ENCODE data around the gene PLEKHA4.
A peak's percentile ranks its signal among the peaks of the same experiment; 100 is the strongest.

Gene PLEKHA4

GRCh38 chr19:48804496-48804895 is 63.9 kb downstream of the PLEKHA4 start:
- Histone ChIP-seq H3K27ac (no peak overlapping the region), H3K4me3 (no peak overlapping the region)
- no peak for TF ChIP-seq CTCF (IDR thresholded peaks at IDR 0.05)
- no peak for DNase-seq (ENCODE audit: low spot score)

- DNase-seq (ENCODE audit: low spot score) = no peak
These were observed 65.8 kb downstream of the PLEKHA4 start for GRCh38 chr19:48802623-48803022.

GRCh38 chr19:48799358-48800300 is 68.8 kb downstream of the PLEKHA4 start:
- no peak for DNase-seq (ENCODE audit: low spot score)
- Histone ChIP-seq H3K4me3 (no peak overlapping the region), H3K27ac (no peak overlapping the region)
- no peak for TF ChIP-seq CTCF (IDR thresholded peaks at IDR 0.05)

More at GRCh38 chr19:48802623-48803022, 65.8 kb downstream of the PLEKHA4 start:
- no peak overlapping the region for H3K27ac ChIP-seq
- no peak for TF ChIP-seq CTCF (IDR thresholded peaks at IDR 0.05)
- no peak overlapping the region for H3K4me3 ChIP-seq

GRCh38 chr19:48798937-48799336 is 69.5 kb downstream of the PLEKHA4 start:
- TF ChIP-seq CTCF (IDR thresholded peaks at IDR 0.05) = no peak
- no peak overlapping the region for H3K4me3 ChIP-seq
- H3K27ac ChIP-seq = no peak overlapping the region
- no peak for DNase-seq (ENCODE audit: low spot score)

- Histone ChIP-seq H3K27ac (no peak overlapping the region), H3K4me3 (no peak overlapping the region)
- TF ChIP-seq CTCF (IDR thresholded peaks at IDR 0.05) = no peak
- no peak for DNase-seq (ENCODE audit: low spot score)
These were observed 71.3 kb downstream of the PLEKHA4 start for GRCh38 chr19:48797103-48797502.

- Histone ChIP-seq H3K4me3 (no peak overlapping the region), H3K27ac (peak overlapping the region; percentile 84 to 95)
- TF ChIP-seq CTCF (IDR thresholded peaks at IDR 0.05) = no peak
- no peak for DNase-seq (ENCODE audit: low spot score)
These were observed 71.9 kb downstream of the PLEKHA4 start for GRCh38 chr19:48796298-48797083.
